GM23338 (cell line): ENCODE data around the gene EIF4A3. TPM values are rescaled to one million over a fixed set of nuclear protein-coding genes. Genes with fewer than 3 reads are reported as not detected.

Experiments
- ATAC-seq: fragments of 200-7000 bp; cut with Tn5 transposase; 3 replicates; pipeline ENCODE4 v1.9.1; 2020
- DNase-seq: peaks from one replicate; pipeline ENCODE4 v3.0.0-alpha.2; 2015; ENCODE audit warnings: low spot score
- H2AFZ ChIP-seq: fragments of 200-600 bp; sonication (generic); 2 replicates; pipeline ENCODE4 v1.8.0; 2016; ENCODE audit warnings: antibody characterized with exemption, mild to moderate bottlenecking, moderate library complexity
- H3F3A ChIP-seq: fragments of 200-600 bp; sonication (generic); replicated peaks from 2 replicates; pipeline ENCODE4 v1.8.0; 2017; ENCODE audit warnings: antibody characterized with exemption, mixed run types, low read depth
- H3K27ac ChIP-seq: fragments of 200-600 bp; sonication (generic); 2 replicates; pipeline ENCODE4 v1.6.1; 2016; ENCODE audit warnings: low read depth
- H3K27me3 ChIP-seq: fragments of 200-600 bp; sonication (generic); 2 replicates; pipeline ENCODE4 v1.8.0; 2016; ENCODE audit warnings: mild to moderate bottlenecking, mixed run types, moderate library complexity; ENCODE audit not compliant: insufficient read depth
- H3K36me3 ChIP-seq: fragments of 200-600 bp; sonication (generic); 2 replicates; pipeline ENCODE4 v1.8.0; 2016; ENCODE audit warnings: mild to moderate bottlenecking; ENCODE audit not compliant: insufficient read depth
- H3K4me1 ChIP-seq: fragments of 200-600 bp; sonication (generic); 2 replicates; pipeline ENCODE4 v1.8.0; 2016; ENCODE audit warnings: mild to moderate bottlenecking, moderate library complexity; ENCODE audit not compliant: insufficient read depth
- H3K4me2 ChIP-seq: fragments of 200-600 bp; sonication (generic); 2 replicates; pipeline ENCODE4 v1.7.1; 2017; ENCODE audit warnings: mixed run types
- H3K4me3 ChIP-seq: fragments of 200-600 bp; sonication (generic); 2 replicates; pipeline ENCODE4 v1.6.1; 2016; ENCODE audit warnings: mixed run types
- H3K79me2 ChIP-seq: fragments of 200-600 bp; sonication (generic); replicated peaks from 2 replicates; pipeline ENCODE4 v1.8.0; 2017; ENCODE audit warnings: mild to moderate bottlenecking; ENCODE audit not compliant: insufficient read depth
- H3K9me2 ChIP-seq: fragments of 200-600 bp; sonication (generic); 2 replicates; pipeline ENCODE4 v1.8.0; 2017; ENCODE audit not compliant: insufficient read depth
- H4K20me1 ChIP-seq: fragments of 200-600 bp; sonication (generic); replicated peaks from 2 replicates; pipeline ENCODE4 v1.8.0; 2017; ENCODE audit warnings: mild to moderate bottlenecking; ENCODE audit not compliant: insufficient read depth
- H3K27ac Mint-ChIP-seq: 2 replicates; pipeline ENCODE4 v1.8.0; 2020; ENCODE audit warnings: inconsistent platforms, mild to moderate bottlenecking, moderate library complexity, mixed read lengths
- H3K27me3 Mint-ChIP-seq: 3 replicates; pipeline ENCODE4 v1.8.0; 2022; ENCODE audit warnings: low read depth, mild to moderate bottlenecking, moderate library complexity, mixed read lengths, inconsistent platforms; ENCODE audit not compliant: insufficient read depth, poor library complexity
- H3K36me3 Mint-ChIP-seq: 3 replicates; pipeline ENCODE4 v1.8.0; 2021; ENCODE audit warnings: low read depth, mild to moderate bottlenecking, inconsistent platforms, moderate library complexity, mixed read lengths
- H3K4me1 Mint-ChIP-seq: 3 replicates; pipeline ENCODE4 v1.8.0; 2020; ENCODE audit warnings: mild to moderate bottlenecking, inconsistent platforms, mixed read lengths
- H3K4me3 Mint-ChIP-seq: 3 replicates; pipeline ENCODE4 v1.8.0; 2021; ENCODE audit warnings: moderate library complexity, mild to moderate bottlenecking, inconsistent platforms, mixed read lengths
- H3K9me3 Mint-ChIP-seq: 3 replicates; pipeline ENCODE4 v1.8.0; 2020; ENCODE audit warnings: moderate library complexity, mild to moderate bottlenecking, inconsistent platforms, mixed read lengths
- CREB1 ChIP-seq: fragments of 250-450 bp; sonication (Bioruptor Pico); IDR thresholded peaks from 2 replicates; pipeline ENCODE4 v1.5.0; 2020; ENCODE audit warnings: low read depth, mild to moderate bottlenecking, moderate library complexity
- CTCF ChIP-seq, 2 experiments: fragments of 200-600 bp in 1 of 2; sonication (generic) in 1 of 2; conservative IDR thresholded peaks; 2 replicates each; pipeline versions ENCODE4 v1.5.1 to v1.6.1; 2016 to 2017; ENCODE audit warnings: antibody characterized with exemption in 2 of 2, low read depth in 2 of 2, mild to moderate bottlenecking in 2 of 2, moderate library complexity in 1 of 2
- ETS1 ChIP-seq: IDR thresholded peaks from 2 replicates; pipeline ENCODE4 v1.6.1; 2016; ENCODE audit warnings: antibody characterized with exemption
- EZH2 ChIP-seq: fragments of 200-600 bp; sonication (generic); IDR thresholded peaks from one replicate; pipeline ENCODE4 v1.8.0; 2017; ENCODE audit warnings: antibody characterized with exemption, mild to moderate bottlenecking, low read depth; ENCODE audit not compliant: unreplicated experiment
- EZH2phosphoT487 ChIP-seq: fragments of 200-600 bp; sonication (generic); IDR thresholded peaks from one replicate; pipeline ENCODE4 v1.8.1; 2018; ENCODE audit warnings: antibody characterized with exemption; ENCODE audit not compliant: unreplicated experiment
- JUNB ChIP-seq: IDR thresholded peaks from one replicate; pipeline ENCODE4 v1.6.1; 2016; ENCODE audit warnings: antibody characterized with exemption; ENCODE audit not compliant: unreplicated experiment
- NANOG ChIP-seq: IDR thresholded peaks from 2 replicates; pipeline ENCODE4 v1.6.1; 2016; ENCODE audit warnings: antibody characterized with exemption, borderline replicate concordance
- POLR2AphosphoS5 ChIP-seq: IDR thresholded peaks from 2 replicates; pipeline ENCODE4 v1.6.1; 2016; ENCODE audit warnings: antibody characterized with exemption, low read depth
- STAT1 ChIP-seq: IDR thresholded peaks from one replicate; pipeline ENCODE4 v1.6.1; 2016; ENCODE audit warnings: antibody characterized with exemption; ENCODE audit not compliant: unreplicated experiment
- ZNF114 ChIP-seq: fragments of 250-450 bp; sonication (Bioruptor Pico); IDR thresholded peaks from 2 replicates; pipeline ENCODE4 v1.5.0; 2020; ENCODE audit warnings: mild to moderate bottlenecking, moderate library complexity
- ZNF331 ChIP-seq: fragments of 250-450 bp; sonication (Bioruptor Pico); IDR thresholded peaks from 2 replicates; pipeline ENCODE4 v1.5.0; 2020; ENCODE audit warnings: low read depth, mild to moderate bottlenecking, moderate library complexity
- ZNF462 ChIP-seq: fragments of 250-450 bp; sonication (Bioruptor Pico); IDR thresholded peaks from 2 replicates; pipeline ENCODE4 v1.5.0; 2020; ENCODE audit warnings: mild to moderate bottlenecking, moderate library complexity
- polyA plus RNA-seq: library from polyadenylated mRNA; unstranded; fragments of >200 nt; fragmentation: Nextera tagmentation; extraction: Ambion mirVana; gene quantifications from 2 replicates; pipeline ENCODE4 v1.2.1, GENCODE V29; 2016
- total RNA-seq: library from RNA; depleted of rRNA; stranded (reverse); fragments of >200 nt; shearing (Covaris generic); gene quantifications from 2 replicates; pipeline ENCODE4 v1.2.3, GENCODE V29; 2014
- TF ChIP-seq, protein P1 (sequence below): IDR thresholded peaks from one replicate; pipeline ENCODE4 v1.6.1; 2018; ENCODE audit warnings: antibody characterized with exemption; ENCODE audit not compliant: unreplicated experiment

Gene EIF4A3
- total and polyA plus RNA-seq, 2 experiments from 2014 or later, result 146 to 156 TPM

DNA sequence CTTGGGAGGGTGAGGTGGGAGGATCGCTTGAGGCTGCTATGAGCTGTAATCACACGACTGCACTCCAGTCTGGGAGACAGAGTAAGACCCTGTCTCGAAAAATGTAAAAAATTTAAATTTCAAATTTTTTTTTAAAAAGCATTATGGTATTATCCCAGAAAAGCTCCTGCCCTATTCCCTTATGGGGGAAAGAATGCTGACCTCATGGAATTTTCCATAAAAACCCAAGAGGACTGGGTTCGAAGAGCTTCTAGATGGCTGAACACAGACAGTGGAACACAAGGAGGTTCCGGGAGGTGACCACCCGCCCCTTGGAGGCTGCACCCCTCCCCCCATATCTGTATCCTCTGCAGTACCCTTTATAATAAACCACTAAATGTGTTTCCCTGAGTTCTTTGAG lies 4.0 kb downstream of the EIF4A3 start:
- Histone ChIP-seq H3K4me3 (no peak overlapping the region), H2AFZ (no peak overlapping the region), H3K36me3 (peaks cover 70% of the 10 kb centered on the region), H4K20me1 (peaks cover 62% of the 10 kb centered on the region), H3K4me1 (peaks cover 12% of the 10 kb centered on the region), H3K9me2 (no peaks in the 10 kb centered on the region), H3K4me2 (no peak overlapping the region), H3F3A (peaks cover 19% of the 10 kb centered on the region), H3K27me3 (no peaks in the 10 kb centered on the region), H3K79me2 (peaks cover 60% of the 10 kb centered on the region), H3K27ac (no peak overlapping the region)
- Mint-ChIP-seq H3K27me3 (peaks cover 12% of the 10 kb centered on the region), H3K36me3 (peaks cover 79% of the 10 kb centered on the region), H3K9me3 (no peaks in the 10 kb centered on the region), H3K27ac (no peak overlapping the region), H3K4me3 (no peak overlapping the region), H3K4me1 (peaks cover 17% of the 10 kb centered on the region)
- no peak for ATAC-seq
- TF ChIP-seq ZNF462 (CRISPR knock-in tag) (no peak), NANOG (no peak), ZNF331 (CRISPR knock-in tag) (no peak), ZNF114 (CRISPR knock-in tag) (no peak), JUNB (no peak), CREB1 (CRISPR knock-in tag) (no peak), CTCF (conservative IDR thresholded peaks at IDR 0.05; ENCODE audit: low read depth in 2 of 2) (no peak), EZH2 (no peak), EZH2phosphoT487 (no peak), POLR2AphosphoS5 (no peak), STAT1 (no peak), ETS1 (no peak)
- TF ChIP-seq, protein P1, sequence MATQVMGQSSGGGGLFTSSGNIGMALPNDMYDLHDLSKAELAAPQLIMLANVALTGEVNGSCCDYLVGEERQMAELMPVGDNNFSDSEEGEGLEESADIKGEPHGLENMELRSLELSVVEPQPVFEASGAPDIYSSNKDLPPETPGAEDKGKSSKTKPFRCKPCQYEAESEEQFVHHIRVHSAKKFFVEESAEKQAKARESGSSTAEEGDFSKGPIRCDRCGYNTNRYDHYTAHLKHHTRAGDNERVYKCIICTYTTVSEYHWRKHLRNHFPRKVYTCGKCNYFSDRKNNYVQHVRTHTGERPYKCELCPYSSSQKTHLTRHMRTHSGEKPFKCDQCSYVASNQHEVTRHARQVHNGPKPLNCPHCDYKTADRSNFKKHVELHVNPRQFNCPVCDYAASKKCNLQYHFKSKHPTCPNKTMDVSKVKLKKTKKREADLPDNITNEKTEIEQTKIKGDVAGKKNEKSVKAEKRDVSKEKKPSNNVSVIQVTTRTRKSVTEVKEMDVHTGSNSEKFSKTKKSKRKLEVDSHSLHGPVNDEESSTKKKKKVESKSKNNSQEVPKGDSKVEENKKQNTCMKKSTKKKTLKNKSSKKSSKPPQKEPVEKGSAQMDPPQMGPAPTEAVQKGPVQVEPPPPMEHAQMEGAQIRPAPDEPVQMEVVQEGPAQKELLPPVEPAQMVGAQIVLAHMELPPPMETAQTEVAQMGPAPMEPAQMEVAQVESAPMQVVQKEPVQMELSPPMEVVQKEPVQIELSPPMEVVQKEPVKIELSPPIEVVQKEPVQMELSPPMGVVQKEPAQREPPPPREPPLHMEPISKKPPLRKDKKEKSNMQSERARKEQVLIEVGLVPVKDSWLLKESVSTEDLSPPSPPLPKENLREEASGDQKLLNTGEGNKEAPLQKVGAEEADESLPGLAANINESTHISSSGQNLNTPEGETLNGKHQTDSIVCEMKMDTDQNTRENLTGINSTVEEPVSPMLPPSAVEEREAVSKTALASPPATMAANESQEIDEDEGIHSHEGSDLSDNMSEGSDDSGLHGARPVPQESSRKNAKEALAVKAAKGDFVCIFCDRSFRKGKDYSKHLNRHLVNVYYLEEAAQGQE, result no peak
- no peak for DNase-seq
